NCI-H146 treated with DMSO at 0.1 percent for 48 hours (cell line): Measurements from ENCODE around the gene CBX2.
"Not testable (repeated sequence)": the region's sequence is repeated elsewhere in the genome, so short reads cannot be mapped to it uniquely, and the experiment has no call there.

Experiments
- DNase-seq: peaks from one replicate; lab custom pipeline; 2025; ENCODE audit not compliant: unreplicated experiment; lab: John Stamatoyannopoulos, UW

Gene CBX2

DNA sequence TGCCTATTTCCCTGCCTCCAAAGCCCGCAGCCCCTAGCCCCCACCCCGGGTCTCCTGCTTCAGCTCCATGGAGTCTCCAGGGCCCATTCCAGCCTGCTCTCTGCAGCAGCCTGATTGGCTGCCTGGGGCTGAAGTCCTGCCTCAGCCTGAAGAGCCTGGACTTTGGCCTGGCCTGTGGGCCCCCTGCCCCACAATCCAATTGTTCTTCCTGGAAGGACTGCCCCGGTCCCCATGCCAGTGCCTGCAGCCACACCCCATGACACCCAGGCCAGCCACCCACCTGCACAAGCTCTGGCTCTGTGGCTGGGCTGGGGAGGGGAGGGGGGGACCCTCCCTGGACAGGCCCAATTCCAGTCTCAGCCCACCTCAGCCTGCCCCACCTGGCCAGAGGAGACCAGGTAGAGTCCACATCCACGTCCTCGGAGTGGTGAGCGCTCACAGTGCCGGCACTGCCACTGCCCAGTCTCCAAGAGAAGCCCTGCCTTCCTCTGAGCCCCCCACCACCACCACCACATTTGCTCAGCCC, 34.9 kb upstream of the CBX2 start:
- DNase-seq: no peak

DNA sequence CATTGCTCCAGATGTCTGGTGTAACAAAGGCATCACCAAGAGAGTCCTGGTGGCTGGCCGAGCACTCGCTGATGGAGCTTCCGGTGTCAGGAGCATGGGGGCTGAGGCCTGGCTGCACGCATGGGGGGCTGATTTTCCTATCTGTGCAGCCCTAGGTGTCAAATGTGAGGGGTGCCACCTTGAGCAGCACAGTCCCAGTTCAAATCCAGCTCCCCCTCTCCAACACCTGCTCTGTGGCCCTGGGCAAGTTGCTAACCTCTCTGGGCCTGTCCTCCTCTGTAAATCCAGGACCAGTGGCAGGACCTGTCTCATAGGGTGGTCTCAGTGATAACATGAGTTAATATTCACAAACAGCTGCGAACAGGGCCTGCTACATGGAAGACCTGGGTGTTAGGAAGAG, 34.3 kb upstream of the CBX2 start:
- no peak for DNase-seq

DNA sequence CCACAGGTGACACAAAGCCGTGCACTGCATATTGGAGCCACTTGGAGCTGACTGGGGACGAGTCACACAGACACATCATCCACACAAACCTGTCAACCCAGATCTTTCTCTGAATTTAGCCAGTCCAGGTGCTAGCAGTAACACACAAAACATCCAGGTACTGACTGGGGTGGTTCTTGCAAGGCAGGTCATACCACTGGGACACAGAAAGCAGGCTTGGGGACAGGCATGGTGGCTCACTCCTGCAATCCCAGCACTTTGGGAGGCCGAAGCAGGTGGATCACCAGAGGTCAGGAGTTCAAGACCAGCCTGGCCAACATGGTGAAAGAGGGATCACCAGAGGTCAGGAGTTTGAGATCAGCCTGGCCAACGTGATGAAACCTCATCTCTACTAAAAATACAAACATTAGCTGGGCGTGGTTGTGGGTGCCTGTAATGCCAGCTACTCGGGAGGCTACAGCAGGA, 32.3 kb upstream of the CBX2 start:
- no peak for DNase-seq

DNA sequence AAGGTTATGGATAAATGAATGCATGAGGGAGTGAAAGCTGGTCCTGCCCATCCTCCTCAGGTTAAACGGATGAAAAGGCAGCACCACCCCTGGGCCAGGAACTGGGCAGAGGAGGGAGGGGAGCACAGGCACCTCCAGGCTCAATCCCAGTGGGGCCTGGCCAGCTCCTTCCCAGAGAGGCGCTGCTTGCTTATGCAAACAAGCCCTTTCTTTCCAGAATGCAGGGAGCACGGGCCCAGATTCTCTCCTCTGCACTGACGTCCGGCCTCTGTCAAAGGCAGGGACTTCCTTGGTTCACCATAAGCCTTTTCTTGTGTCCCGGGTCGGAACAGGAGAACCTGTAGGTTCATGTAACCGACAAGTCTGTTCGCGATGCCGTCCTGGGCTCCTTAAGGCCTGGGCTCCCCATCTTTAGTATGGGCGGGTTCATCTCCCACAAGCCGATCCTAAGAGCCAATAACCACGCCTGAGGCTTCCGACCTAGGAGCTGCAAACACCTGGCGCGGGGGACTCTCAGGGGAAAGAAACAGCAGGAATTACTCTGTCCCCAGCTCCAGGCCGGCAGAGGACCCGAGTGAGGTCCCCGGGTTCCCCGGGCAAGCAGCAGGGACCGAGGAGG, 30.9 kb upstream of the CBX2 start:
- no peak for DNase-seq

DNA sequence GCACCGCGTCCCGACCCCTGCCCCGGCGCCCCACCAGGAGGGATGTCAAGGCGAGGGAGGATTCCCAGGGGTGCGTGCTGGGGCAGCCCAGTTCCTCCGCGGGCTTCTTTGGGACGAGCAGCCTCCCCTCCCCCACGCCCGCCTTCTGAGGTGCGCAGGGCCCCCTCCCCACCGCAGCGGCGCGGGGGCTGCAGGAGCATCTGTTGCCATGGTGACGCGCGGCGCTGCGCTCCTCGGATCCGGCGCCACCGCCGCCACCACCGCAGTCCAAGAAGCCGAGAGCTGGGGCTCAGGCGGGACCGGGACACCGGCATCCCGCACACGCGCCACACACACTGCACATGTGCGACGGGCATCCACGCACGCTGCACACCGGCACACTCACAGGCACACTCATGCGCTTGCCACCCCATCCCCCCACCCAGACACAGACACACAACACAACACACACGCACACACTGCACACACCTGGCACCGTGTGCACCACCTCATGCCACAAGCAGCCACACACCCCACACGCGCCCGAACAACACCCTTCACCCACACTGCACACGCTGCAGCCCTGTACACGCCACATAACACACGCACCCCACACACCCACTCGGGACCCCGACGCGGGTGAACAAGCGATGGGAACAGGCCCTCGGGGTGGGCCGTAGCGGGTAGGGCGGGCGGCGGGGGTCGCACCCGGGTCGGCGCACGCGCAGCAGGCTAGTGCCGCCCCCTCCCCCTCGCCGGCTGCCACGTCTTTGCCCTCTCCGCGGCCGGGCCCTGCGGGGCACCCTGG, 30.2 kb upstream of the CBX2 start:
- no peak for DNase-seq

DNA sequence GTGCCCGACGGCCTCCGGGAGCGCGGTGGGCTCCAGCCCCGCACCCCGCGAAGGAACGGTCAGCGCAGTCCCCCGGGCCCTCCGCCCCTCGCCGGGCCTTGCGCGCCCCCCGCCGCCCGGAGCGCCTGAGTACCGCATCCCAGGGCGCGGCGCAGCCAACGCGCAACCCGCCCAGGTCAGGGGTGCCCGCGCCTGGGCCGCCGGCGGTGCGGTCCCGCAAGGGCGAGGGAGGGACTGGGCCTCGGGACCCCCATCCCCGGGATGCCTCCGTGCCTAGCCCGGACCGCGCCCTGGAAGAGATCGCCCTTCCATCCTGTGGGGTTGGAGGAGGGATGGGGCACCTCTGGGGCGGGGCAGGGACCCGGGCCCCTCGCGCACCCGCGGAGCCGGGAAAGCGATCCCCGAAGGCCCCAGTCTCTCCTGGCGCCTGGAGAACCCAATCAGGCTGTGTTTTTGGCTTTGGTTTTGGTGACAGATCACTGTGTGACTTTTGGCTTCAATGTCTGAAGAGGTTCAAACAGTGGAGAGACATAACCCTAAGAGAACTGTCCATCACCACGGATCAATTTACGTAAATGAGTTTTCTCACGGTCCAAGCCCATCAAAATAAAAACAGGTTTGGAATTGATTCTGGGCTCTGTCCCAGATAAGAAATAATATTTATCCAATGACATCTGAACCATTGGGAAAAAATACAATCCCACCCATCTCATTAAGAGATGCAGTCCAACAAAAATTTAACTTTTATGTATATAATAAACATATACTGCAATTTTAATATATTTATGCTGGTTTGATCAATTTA, 29.5 kb upstream of the CBX2 start:
- DNase-seq: no peak

DNA sequence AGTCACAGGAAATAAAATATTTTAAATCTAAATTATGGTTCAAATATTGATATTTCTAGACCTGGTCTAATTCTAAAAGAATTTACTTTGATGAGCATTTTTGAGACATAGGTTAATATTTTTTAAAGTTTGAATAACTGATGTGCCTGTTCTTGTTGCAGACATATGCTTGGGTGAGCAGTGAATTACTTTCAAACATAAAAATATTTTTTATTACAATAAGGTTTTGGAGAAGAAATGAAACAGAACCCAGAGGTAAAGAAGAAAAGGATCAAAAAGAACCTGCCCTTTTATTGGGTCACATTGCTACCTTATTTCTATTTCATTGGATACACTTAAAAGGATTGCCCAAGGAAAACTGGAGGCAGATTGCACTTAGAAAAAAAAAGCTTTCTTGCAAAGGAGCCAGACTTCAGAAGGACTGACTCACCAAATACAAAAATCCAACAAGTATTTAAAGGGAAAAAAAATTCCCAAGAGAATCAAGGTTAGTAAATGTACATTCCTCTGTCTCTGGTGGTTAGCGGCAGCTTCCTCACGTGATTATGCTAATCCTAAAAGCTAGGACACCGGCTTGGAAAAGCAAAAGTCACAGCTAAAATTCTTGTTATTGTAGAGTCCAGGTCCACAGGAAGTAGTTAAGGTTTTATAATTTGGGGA, 28.7 kb upstream of the CBX2 start:
- DNase-seq: no peak

DNA sequence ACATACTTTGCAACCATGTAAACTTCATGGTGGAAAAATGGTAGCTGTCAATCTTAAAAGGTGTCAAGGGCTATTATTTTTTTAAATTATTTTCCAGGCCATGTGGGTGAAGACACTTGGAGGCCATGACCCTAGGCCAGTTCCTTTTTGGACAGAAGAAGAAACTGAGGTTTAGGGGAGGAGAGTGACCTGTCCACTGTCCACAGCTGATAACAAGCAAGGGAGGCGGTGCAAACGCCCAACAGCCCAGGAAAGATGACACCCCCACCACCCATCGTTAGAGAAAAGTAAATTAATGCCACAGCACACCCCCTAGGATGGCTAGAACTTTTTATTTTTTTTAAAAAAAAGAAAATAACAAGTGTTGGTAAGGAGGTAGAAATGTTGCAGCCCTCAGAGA, 28.0 kb upstream of the CBX2 start:
- DNase-seq: no peak

DNA sequence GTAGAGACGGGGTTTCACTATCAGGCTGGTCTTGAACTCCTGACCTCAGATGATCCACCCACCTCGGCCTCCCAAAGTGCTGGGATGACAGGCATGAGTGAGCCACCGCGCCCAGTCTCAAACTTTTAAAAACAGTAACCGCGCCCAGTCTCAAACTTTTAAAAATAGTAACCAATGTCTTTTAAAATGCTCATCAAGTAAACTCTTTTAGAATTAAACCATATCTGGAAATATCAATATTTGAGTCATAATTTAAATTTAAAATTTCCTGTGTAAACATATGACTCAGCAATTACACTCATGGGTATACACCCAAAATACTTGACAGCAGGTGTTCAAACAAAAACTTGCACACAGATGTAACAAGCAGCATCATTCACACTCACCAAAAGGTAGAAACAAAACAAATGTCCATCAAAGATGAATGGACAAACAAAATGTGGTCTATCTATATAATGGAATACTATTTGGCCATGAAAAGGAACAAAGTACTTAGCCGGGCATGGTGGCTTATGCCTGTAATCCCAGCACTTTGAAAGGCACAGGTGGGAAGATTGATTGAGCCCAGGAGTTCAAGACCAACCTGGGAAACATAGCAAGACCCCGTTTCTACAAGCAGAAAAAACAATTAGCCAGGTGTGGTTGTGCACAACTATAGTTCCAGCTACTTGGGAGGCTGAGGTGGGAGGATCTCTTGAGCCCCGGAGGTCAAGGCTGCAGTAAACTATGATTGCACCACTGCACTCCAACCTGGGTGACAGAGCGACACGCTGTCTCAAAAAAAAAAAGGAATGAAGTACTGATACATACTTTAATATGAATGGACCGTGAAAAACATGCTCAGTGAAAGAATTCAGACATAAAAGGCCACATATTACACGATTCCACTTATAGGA, 27.1 kb upstream of the CBX2 start:
- no peak for DNase-seq

DNA sequence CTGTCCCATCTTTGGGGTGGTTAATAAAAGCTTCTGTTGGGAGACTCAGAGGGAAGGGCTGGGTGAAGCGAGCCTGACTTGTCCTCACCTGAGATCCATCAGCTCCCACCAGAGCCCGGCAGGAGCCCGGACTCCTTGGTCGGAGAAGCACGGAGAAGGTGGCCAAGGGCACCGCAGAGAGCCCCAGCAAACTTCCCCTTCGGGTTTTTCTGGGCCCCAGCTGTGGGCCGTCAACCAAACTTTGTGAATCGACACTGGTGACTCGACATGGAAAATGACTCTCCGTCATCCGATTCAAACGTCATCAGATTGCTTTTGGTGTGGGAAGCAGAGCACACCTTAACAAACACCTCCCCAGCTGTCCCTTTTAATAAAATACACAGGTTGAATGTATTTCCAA, 25.8 kb upstream of the CBX2 start:
- no peak for DNase-seq

DNA sequence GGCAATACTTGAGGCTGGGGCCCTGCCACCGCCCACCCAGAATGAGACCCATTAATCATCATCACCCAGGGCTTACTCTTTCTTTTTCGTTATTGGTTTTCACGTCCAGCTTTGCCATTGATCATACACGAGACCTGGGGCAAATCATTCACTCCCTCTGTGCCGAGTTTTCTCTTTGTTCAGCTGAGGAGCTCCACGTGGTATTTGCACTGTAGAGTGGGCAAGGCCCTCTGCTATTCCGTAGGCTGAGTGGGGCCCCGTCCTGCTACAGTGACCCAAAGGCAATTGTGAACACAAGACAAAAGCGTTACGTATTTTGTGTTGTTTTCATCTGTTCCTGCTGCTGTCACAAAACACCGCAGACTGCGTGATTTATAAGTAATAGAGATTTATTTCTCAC, 23.6 kb upstream of the CBX2 start:
- DNase-seq: no peak

DNA sequence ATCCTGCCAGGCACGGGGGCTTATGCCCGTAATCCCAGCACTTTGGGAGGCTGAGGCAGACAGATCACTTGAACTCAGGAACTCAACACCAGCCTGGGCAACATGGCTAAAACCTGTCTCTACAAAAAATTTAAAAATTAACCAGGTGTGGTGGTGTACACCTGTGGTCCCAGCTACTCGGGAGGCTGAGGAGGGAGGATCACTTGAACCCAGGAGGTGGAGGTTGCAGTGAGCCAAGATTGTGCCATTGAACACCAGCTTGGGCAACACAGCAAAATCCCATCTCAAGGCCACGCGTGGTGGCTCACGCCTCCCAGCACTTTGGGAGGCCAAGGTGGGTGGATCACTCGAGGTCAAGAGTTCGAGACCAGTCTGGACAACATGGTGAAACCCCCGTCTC, 23.0 kb upstream of the CBX2 start:
- not testable (repeated sequence) for DNase-seq

DNA sequence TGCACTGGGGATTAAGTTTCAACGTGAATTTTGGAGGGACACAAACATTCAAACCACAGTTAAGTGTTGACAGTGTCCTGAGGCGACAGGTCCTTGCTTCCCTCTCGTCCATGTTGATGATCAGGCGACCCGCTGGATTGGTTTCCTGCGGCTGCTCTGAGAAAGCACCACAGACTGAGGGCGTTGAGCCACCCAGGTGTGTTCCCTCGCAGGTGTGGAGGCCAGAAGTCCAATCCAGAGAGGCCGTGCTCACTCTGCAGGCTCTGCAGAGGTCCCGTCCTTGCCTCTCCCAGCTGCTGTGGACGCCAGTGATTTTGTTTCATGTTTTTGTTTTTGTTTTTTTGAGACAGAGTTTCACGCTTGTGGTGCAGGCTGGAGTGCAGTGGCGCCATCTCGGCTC, 22.4 kb upstream of the CBX2 start:
- no peak for DNase-seq

DNA sequence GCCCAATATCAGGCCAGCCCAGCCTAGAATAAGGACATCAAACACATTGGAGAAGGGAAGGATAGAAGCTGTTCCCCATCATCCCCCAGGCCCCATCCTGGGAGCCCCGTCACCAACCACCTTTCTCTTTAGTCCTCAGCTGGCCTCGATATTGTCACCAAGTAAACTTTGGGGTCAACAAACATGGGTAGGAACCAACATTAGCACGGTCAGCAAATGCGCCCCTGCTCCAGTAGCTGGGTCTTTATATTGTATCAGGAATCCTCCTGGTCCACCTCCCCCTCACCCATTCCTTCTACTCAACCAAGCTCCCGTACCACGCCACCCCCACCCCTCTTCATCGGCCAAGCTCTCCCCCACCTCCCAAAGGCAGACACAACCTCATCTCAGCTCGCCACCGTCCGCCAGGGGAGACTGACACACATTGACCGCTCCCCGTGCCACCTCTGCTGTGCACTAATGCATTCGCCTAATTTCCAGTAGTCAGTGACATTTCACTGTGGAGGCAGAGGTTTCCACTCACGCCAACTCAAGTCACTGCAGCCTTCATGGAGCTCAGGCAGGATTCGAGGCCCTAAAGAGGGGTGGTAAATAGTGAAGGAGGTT, 20.7 kb upstream of the CBX2 start:
- no peak for DNase-seq

DNA sequence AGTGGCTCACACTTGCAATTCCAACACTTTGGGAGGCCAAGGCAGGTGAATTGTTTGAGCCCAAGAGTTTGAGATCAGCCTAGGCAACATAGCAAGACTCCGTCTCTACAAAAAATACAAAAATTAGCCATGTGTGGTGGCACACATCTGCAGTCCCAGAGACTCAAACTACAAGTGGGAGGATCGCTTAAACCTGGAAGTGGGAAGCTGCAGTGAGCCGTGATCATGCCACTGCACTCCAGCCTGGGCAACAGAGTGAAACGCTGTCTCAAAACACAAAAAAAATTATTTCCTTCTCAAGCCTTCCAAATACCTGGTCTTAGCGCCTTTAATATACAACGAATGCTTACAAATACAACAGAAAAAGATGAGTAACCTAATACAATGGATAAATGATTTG, 19.7 kb upstream of the CBX2 start:
- no peak for DNase-seq

DNA sequence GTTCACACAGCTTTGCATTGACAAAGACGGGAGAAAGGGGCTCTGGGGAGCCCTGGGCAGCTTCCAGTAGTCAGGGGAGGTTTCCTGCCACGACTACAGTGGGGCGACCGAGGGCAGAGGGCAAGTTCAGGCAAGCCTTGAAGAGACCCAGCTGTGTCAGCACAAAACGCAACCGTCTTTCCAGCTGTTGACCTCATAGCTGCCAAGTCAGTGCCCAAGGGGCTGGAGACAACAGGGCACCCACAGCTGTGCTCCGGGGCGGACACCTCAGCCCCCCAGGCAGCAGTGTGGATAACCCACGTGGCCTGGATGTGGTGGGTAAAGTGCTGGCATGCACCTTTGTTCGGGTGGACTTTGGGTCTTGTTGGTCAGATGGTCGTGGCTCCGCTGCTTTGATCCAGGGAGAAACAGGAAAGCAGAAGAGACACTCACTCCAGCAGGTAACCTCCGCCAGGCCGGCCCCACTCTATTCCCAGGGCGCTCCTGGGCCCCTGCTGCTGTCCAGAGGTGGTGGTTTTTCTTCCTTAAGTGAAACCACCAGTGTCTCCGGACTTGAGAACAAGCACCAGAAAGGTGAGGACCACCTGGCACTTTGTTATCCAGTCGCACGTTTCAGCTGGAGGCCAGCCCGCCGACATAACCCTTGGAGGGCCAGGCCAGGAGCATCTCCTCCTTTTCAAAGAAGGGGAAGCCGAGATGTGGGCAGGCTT, 17.6 kb upstream of the CBX2 start:
- DNase-seq: no peak

DNA sequence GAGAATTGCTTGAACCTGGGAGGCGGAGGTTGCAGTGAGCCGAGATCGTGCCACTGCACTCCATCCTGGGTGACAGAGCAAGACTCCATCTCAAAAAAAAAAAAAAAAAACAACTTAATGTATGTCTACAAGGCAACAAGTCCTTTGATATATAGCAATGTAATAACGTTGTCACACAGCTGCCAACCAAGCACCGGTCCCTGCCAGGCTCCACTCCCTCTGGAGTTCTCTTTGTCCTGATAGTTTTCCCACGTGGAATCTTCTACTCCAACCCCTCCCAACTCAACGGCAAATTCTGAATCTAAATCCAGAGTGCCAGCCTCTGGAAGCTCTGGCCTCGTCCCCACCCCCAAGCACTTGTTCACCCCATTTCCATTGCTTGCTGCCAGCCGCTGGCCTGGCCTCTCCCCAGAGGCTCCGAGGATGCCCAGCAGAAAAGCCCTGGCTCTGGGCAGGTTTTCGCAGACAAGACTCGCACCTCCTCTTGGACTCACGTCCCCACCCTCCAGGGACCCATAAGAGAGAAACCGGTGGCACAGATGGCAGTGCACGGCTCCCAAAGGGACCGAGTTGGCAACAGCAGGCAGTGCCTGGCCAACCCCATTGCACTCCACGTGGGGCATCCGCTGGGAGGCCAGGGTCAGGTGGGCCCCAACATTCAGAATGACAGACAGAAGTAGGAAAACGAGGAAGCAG, 15.9 kb upstream of the CBX2 start:
- no peak for DNase-seq

DNA sequence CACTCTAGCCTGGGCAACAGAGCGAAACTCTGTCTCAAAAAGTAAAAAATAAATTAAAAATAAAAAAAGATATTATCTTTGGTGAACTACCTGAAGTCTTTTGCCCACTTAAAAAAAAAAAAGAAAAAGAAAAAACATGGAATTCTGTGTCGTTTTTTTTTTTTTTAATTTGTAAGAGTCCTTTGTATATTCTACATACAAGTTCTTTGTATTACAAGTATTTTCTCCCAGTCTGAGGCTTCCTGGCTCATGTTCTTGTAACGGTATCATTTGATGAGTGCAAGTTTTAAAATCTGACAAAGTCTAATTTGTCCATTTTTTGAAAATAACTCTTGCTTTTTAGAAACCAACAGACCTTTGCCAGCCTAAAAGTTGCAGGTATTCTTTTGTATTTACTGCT, 12.2 kb upstream of the CBX2 start:
- no peak for DNase-seq
